ENCODE measurements around the gene PPP1R9A. TPM values are rescaled to one million over a fixed set of nuclear protein-coding genes. Genes with fewer than 3 reads are reported as not detected.
"Not testable (repeated sequence)": the region's sequence is repeated elsewhere in the genome, so short reads cannot be mapped to it uniquely, and the experiment has no call there.

The PPP1R9A gene
- total RNA-seq, 1 experiment from 2014 or later: 6.3 TPM

- BruUV-seq (replicated peaks): no TSS peak
- no peak for TF ChIP-seq CTCF (IDR thresholded peaks at IDR 0.05; ENCODE audit: unreplicated experiment)
- ChIA-PET CTCF (no interaction called here), POLR2A (interaction anchor here (0.7 kb wide), 1 partner anchor 9 kb away, joined by 3 read pairs; no protein-coding TSS in a partner anchor)
- H3K4me1 Mint-ChIP-seq (ENCODE audit: insufficient read depth, unreplicated experiment): no peaks in the 10 kb centered on the region
- no peak overlapping the region for H3K4me3 Mint-ChIP-seq (ENCODE audit: unreplicated experiment)
- no peaks in the 10 kb centered on the region for H3K27me3 Mint-ChIP-seq (ENCODE audit: insufficient read depth, unreplicated experiment)
- no peaks in the 10 kb centered on the region for H3K36me3 Mint-ChIP-seq (ENCODE audit: insufficient read depth, unreplicated experiment)
- intact Hi-C loops (cut with micrococcal nuclease): no loop called here
- H3K27ac Mint-ChIP-seq (ENCODE audit: low read depth, unreplicated experiment): no peak overlapping the region
- no peaks in the 10 kb centered on the region for H3K9me3 Mint-ChIP-seq (ENCODE audit: unreplicated experiment)
- no peak for DNase-seq (ENCODE audit: unreplicated experiment)
These were observed 98.6 kb downstream of the PPP1R9A start for GRCh38 chr7:95006010-95006409.

GRCh38 chr7:95008773-95009172 is 101.4 kb downstream of the PPP1R9A start:
- DNase-seq (ENCODE audit: unreplicated experiment); BruUV-seq (replicated peaks); H3K27me3 Mint-ChIP-seq (ENCODE audit: insufficient read depth, unreplicated experiment); H3K27ac Mint-ChIP-seq (ENCODE audit: low read depth, unreplicated experiment); H3K4me1 Mint-ChIP-seq (ENCODE audit: insufficient read depth, unreplicated experiment); H3K9me3 Mint-ChIP-seq (ENCODE audit: unreplicated experiment); CTCF ChIA-PET; POLR2A ChIA-PET; intact Hi-C loops (cut with micrococcal nuclease); H3K4me3 Mint-ChIP-seq (ENCODE audit: unreplicated experiment); H3K36me3 Mint-ChIP-seq (ENCODE audit: insufficient read depth, unreplicated experiment): not testable (repeated sequence)

GRCh38 chr7:95011146-95011928 is 103.9 kb downstream of the PPP1R9A start:
- peaks cover 6% of the 10 kb centered on the region for H3K4me1 Mint-ChIP-seq (ENCODE audit: insufficient read depth, unreplicated experiment)
- no TSS peak for BruUV-seq (replicated peaks)
- no peaks in the 10 kb centered on the region for H3K27me3 Mint-ChIP-seq (ENCODE audit: insufficient read depth, unreplicated experiment)
- intact Hi-C loops (cut with micrococcal nuclease): no loop called here
- no peak for TF ChIP-seq CTCF (IDR thresholded peaks at IDR 0.05; ENCODE audit: unreplicated experiment)
- peak; percentile 16 for DNase-seq (ENCODE audit: unreplicated experiment)
- no peaks in the 10 kb centered on the region for H3K36me3 Mint-ChIP-seq (ENCODE audit: insufficient read depth, unreplicated experiment)
- POLR2A ChIA-PET: no interaction called here
- H3K9me3 Mint-ChIP-seq (ENCODE audit: unreplicated experiment): no peaks in the 10 kb centered on the region
- CTCF ChIA-PET: interaction anchor here (1.0 to 1.1 kb wide), 2 partner anchors 18 to 64 kb away, joined by 3 read pairs; no protein-coding TSS in a partner anchor
- no peak overlapping the region for H3K4me3 Mint-ChIP-seq (ENCODE audit: unreplicated experiment)
- H3K27ac Mint-ChIP-seq (ENCODE audit: low read depth, unreplicated experiment): no peak overlapping the region

- no peak for TF ChIP-seq CTCF (IDR thresholded peaks at IDR 0.05; ENCODE audit: unreplicated experiment)
- no peak overlapping the region for H3K27ac Mint-ChIP-seq (ENCODE audit: low read depth, unreplicated experiment)
- no TSS peak for BruUV-seq (replicated peaks)
- peaks cover 6% of the 10 kb centered on the region for H3K4me1 Mint-ChIP-seq (ENCODE audit: insufficient read depth, unreplicated experiment)
- no peak for DNase-seq (ENCODE audit: unreplicated experiment)
- H3K9me3 Mint-ChIP-seq (ENCODE audit: unreplicated experiment): no peaks in the 10 kb centered on the region
- H3K27me3 Mint-ChIP-seq (ENCODE audit: insufficient read depth, unreplicated experiment): no peaks in the 10 kb centered on the region
- H3K4me3 Mint-ChIP-seq (ENCODE audit: unreplicated experiment): no peak overlapping the region
- no peaks in the 10 kb centered on the region for H3K36me3 Mint-ChIP-seq (ENCODE audit: insufficient read depth, unreplicated experiment)
- ChIA-PET POLR2A (no interaction called here), CTCF (interaction anchor here (1.0 kb wide), 1 partner anchor 63 kb away, joined by 3 read pairs; no protein-coding TSS in a partner anchor)
- intact Hi-C loops (cut with micrococcal nuclease): no loop called here
These were observed 104.6 kb downstream of the PPP1R9A start for GRCh38 chr7:95011995-95012394.
